Ovary (tissue), 9 donors: ENCODE results near the gene TBC1D14. TPM values are rescaled to one million over a fixed set of nuclear protein-coding genes. Genes with fewer than 3 reads are reported as not detected.

Experiments used
- DNase-seq, 5 donors: peaks; one replicate each; pipeline ENCODE4 v3.0.0-alpha.2; 2019 to 2020
- H3K27ac ChIP-seq, 2 donors: fragments of 200-600 bp; one replicate each; pipeline versions ENCODE4 v1.5.1 to v1.8.0; 2019 to 2022
- H3K27me3 ChIP-seq: fragments of 200-600 bp; one replicate; pipeline ENCODE4 v1.8.0; 2022
- H3K36me3 ChIP-seq: fragments of 200-600 bp; sonication (generic); one replicate; pipeline ENCODE4 v1.5.1; 2019
- H3K4me1 ChIP-seq: one replicate; pipeline ENCODE4 v1.8.1; 2013; ENCODE audit warnings: mild to moderate bottlenecking, moderate library complexity; ENCODE audit not compliant: insufficient read depth
- H3K4me3 ChIP-seq: fragments of 200-600 bp; sonication (generic); one replicate; pipeline ENCODE4 v1.5.1; 2017
- H3K9me3 ChIP-seq, 2 donors: fragments of 200-600 bp in 1 of 2; sonication (generic) in 1 of 2; one replicate each; pipeline versions ENCODE4 v1.5.1 to v1.8.1; 2013 to 2019; ENCODE audit warnings: mild to moderate bottlenecking in 1 of 2, moderate library complexity in 1 of 2
- EP300 ChIP-seq: sonication (generic); formaldehyde crosslinking; IDR thresholded peaks from one replicate; pipeline ENCODE4 v1.6.1; 2017; ENCODE audit warnings: antibody characterized with exemption
- POLR2A ChIP-seq: fragments of 450-650 bp; IDR thresholded peaks from one replicate; pipeline ENCODE4 v1.6.1; 2017; ENCODE audit warnings: antibody characterized with exemption, mild to moderate bottlenecking, moderate library complexity
- WGBS, 3 donors: extraction: QIAGEN DNeasy Blood & Tissue Kit in 1 of 3; methylation state at CpG; one replicate each; pipeline versions ENCODE4 v1.1.5 to v1.1.7; 2013 to 2017; 5-methylcytosine and 5-hydroxymethylcytosine counted together
- intact Hi-C, 4 donors: fragments of 100-400 bp; cut with DNase I; formaldehyde crosslinking; loops; one replicate each; pipeline versions ENCODE4 v1.11.0 to v1.15.1; 2022 to 2023
- polyA plus RNA-seq, 2 donors: library from polyadenylated mRNA; stranded (reverse); fragments of 200-250 nt in 1 of 2; fragments of 350-450 nt in 1 of 2; fragmentation: Illumina TruSeq in 1 of 2; extraction: RNeasy Lipid Tissue Mini Kit (QIAGEN cat#74804) in 1 of 2; gene quantifications; one replicate each; pipeline ENCODE4 v1.2.3, GENCODE V29; 2013 to 2014
- total RNA-seq, 7 donors: library from RNA; depleted of rRNA in 2 of 7; stranded (reverse); fragments of >200 nt in 2 of 7; fragmentation: NEBNext Ultra II Directional in 3 of 7; extraction: Animal tissue kit (Norgen Biotek cat#: 25700) in 3 of 7; gene quantifications; one replicate each; pipeline versions ENCODE4 v1.1.0 to v1.2.4, GENCODE V29; 2016 to 2023
- TF ChIP-seq, protein P1 (sequence below), 3 donors: fragments of 450-650 bp in 2 of 3; fragments of 200-600 bp in 1 of 3; IDR thresholded peaks; one replicate each; pipeline versions ENCODE4 v1.5.1 to v1.8.0; 2016 to 2022; ENCODE audit warnings: antibody characterized with exemption in 3 of 3, mild to moderate bottlenecking in 1 of 3
- donor health status: DM: no; HTN: no; CAD: no; lungs with moderate emphysema.
- donor health status: DM: no; HTN: no; CAD: no.
- donor health status: Bipolar disorder and iron deficiency.
- donor health status: DM: yes; HTN: yes; CAD: no.
- donor health status: DM: no; HTN: no; CAD: no.
- donor health status: DM: yes; HTN: yes; CAD: no.

The TBC1D14 gene
- total and polyA plus RNA-seq, 9 donors: 19.9 to 40.0 (median 34.4) TPM

DNA sequence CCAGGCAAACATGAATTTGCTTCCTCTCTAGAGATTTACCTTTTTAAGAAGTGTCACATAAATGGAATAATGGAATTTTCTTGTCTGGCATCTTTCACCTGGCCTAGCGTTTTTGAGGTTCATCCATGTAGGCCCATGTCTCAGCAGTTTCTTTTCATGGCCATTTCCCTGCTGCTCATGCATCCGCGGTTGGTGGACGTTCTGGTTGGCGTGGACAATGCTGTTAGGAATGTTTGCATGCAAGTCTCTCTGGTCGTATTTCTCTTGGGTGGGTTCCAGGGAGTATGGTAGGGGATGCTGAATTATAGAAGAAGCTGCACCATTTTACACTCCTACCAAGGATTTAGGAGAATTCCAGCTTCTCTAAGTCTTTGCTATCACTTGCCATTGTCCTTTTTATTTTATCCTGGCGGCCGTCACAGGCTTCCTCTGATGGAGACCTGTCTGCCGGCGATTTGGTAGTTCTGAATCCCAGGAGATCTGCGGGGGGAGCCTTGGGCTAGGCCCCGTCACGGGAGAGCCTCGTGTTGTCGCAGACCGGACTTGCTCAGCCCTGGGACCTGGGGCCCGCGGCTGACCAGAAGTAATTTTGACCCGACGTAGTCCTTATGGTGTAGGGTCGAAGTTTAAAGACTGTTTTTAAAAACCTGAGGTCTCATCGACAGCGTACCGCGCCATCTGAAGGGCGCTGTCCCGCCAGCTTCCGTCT, 76.6 kb downstream of the TBC1D14 start:
- Histone ChIP-seq H3K4me3 (peak overlapping the region; percentile 80), H3K27ac (peak overlapping the region; percentile 77 to 92), H3K4me1 (peaks cover 7% of the 10 kb centered on the region), H3K9me3 (no peaks in the 10 kb centered on the region), H3K27me3 (no peaks in the 10 kb centered on the region), H3K36me3 (no peaks in the 10 kb centered on the region)
- intact Hi-C loops: loop anchor here in 2 of 4 donors (5.0 to 10.0 kb wide), 2 partner anchors 59 to 69 kb away; partner anchors contain the start of gene TADA2B (in 1 of the 2)
- TF ChIP-seq, protein P1, sequence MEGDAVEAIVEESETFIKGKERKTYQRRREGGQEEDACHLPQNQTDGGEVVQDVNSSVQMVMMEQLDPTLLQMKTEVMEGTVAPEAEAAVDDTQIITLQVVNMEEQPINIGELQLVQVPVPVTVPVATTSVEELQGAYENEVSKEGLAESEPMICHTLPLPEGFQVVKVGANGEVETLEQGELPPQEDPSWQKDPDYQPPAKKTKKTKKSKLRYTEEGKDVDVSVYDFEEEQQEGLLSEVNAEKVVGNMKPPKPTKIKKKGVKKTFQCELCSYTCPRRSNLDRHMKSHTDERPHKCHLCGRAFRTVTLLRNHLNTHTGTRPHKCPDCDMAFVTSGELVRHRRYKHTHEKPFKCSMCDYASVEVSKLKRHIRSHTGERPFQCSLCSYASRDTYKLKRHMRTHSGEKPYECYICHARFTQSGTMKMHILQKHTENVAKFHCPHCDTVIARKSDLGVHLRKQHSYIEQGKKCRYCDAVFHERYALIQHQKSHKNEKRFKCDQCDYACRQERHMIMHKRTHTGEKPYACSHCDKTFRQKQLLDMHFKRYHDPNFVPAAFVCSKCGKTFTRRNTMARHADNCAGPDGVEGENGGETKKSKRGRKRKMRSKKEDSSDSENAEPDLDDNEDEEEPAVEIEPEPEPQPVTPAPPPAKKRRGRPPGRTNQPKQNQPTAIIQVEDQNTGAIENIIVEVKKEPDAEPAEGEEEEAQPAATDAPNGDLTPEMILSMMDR (IDR thresholded peaks at IDR 0.05): no peak
- TF ChIP-seq POLR2A: no peak
- no peak for TF ChIP-seq EP300
- WGBS, 3 donors: 3% methylated on average over 28 of the region's 28 CpGs
- peak in 3 of 5 donors; percentile 53 to 62 (median 61) for DNase-seq

DNA sequence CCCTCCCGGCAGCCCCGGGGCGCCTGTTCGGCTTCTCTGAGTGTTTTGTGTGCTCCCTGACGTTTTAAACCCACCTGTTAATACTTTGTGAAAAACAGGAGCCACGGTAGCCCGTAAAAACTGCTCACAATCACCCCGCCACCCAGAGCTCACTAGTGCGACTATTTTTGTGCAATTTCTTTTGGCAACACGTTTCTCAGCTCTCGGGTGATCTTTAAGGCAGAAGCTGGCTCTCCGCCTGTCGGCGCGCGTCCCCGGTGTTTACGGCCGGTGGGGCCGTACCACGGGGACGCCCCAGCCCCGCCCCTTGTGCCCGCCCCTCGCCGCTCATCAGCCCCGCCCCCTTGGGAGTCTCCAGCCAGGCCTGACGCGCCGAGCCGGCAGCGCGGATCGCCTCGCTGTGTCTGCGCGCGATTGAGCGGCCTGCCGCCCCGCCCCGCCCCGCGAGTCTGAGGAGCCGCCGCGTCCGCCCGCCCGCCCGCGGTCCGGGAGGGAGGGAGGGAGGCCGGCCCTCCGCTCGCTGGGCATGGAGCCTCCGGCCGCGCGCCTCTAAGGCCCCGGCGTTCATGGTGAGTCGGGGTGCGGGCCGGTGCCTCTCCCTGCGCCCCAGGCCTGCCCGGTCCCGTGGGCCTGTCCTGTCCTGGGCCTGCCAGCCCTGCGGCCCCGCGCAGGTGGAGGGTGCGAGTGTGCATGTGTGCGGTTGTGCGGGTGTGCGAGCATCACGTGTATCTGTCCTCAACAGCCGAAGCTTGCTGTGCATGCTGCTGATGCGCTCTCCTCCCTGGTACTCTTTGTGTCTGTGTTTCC, 77.4 kb downstream of the TBC1D14 start:
- Histone ChIP-seq H3K9me3 (no peaks in the 10 kb centered on the region), H3K27ac (peak overlapping the region; percentile 77 to 92), H3K36me3 (no peaks in the 10 kb centered on the region), H3K4me1 (peaks cover 7% of the 10 kb centered on the region), H3K4me3 (peak overlapping the region; percentile 80), H3K27me3 (no peaks in the 10 kb centered on the region)
- no peak for TF ChIP-seq EP300
- TF ChIP-seq, protein P1 (IDR thresholded peaks at IDR 0.05): peak in 1 of 3 donors; percentile 10
- peak; percentile 83 for TF ChIP-seq POLR2A
- 0 to 1% (median 0%) methylated on average over 48 to 69 of the region's 78 CpGs for WGBS, 3 donors
- DNase-seq: peak; percentile 95 to 97 (median 96)
- intact Hi-C loops: loop anchor here in 2 of 4 donors (5.0 to 10.0 kb wide), 2 partner anchors 58 to 70 kb away; partner anchors contain the start of gene TADA2B (in 1 of the 2)

DNA sequence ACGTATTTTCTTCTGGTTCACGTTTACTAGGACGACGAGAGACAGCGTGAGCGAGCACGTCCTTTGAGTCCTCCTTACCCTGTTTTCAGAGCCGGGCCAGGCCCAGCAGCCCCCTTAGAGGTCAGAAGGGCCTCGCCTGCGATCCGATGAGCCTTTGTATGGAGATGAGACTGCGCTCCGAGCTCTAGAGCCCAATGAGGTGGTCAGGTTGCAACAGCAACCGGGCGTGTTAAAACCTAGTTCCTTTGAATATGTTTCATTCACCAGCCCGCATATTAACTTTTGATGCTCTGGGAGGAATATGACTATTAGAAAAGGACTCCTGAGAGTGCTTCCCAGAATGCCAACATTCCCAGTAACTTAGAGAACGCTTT, 77.9 kb downstream of the TBC1D14 start:
- 1 to 3% (median 1%) methylated on average over 17 of the region's 17 CpGs for WGBS, 3 donors
- Histone ChIP-seq H3K27ac (peak overlapping the region in 1 of 2 donors; percentile 92), H3K9me3 (no peaks in the 10 kb centered on the region), H3K4me1 (peaks cover 7% of the 10 kb centered on the region), H3K27me3 (no peaks in the 10 kb centered on the region), H3K36me3 (no peaks in the 10 kb centered on the region), H3K4me3 (peak overlapping the region; percentile 80)
- no peak for DNase-seq
- TF ChIP-seq POLR2A (no peak), EP300 (no peak)
- TF ChIP-seq, protein P1 (IDR thresholded peaks at IDR 0.05): no peak
- intact Hi-C loops: loop anchor here in 2 of 4 donors (5.0 to 10.0 kb wide), 2 partner anchors 57 to 70 kb away; partner anchors contain the start of gene TADA2B (in 1 of the 2)

DNA sequence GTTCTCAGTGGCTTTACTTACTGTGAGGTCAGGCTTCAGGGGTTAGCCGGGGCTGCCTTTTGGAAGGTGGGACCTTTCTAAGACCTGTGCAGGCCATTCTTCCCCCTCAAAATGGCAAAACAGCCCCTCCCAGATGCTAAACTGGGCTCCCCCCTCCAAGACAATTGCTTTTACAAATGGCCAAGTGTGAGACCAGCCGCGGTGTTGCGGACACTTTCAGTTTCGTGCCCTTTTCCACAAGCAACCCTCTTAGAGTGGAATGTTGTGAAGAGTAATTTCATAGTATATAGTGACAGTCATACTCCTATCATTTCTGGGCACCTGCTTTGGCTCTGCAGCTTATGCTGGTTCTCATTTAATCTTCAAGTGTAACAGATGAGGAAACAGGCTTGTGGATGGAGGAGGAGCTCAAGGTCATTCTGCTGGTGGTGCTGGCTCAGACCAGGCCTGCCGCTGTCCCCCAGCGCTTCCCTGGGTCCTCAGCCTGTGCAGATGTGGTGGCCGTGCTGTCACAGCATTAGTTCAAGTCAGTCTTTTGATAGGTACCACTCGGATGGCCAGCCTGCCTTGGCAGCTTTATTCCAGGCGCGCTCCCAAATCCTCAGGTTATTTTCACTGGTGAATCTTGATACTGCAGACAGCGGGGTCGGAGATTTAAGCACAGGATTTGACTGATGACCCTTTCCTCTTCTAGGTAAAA, 78.5 kb downstream of the TBC1D14 start:
- peak overlapping the region; percentile 80 for H3K4me3 ChIP-seq
- H3K4me1 ChIP-seq: peaks cover 7% of the 10 kb centered on the region
- TF ChIP-seq EP300 (no peak), POLR2A (no peak)
- TF ChIP-seq, protein P1 (IDR thresholded peaks at IDR 0.05): no peak
- intact Hi-C loops: loop anchor here in 2 of 4 donors (5.0 to 10.0 kb wide), 2 partner anchors 57 to 71 kb away; partner anchors contain the start of gene TADA2B (in 1 of the 2)
- DNase-seq: no peak
- H3K27ac ChIP-seq: no peak overlapping the region
- H3K27me3 ChIP-seq: no peaks in the 10 kb centered on the region
- H3K9me3 ChIP-seq: no peaks in the 10 kb centered on the region
- H3K36me3 ChIP-seq: no peaks in the 10 kb centered on the region
- 46 to 55% (median 51%) methylated on average over 13 of the region's 13 CpGs for WGBS, 3 donors
